NCI-H82 treated with DMSO at 0.1 percent for 48 hours (cell line): ENCODE results near the gene SLC17A4.
"Not testable (repeated sequence)": the region's sequence is repeated elsewhere in the genome, so short reads cannot be mapped to it uniquely, and the experiment has no call there.

Source experiments
- DNase-seq: peaks from one replicate; lab custom pipeline; 2025; ENCODE audit not compliant: unreplicated experiment; lab: John Stamatoyannopoulos, UW

SLC17A4 gene

GRCh38 chr6:25754535-25754934, at the start of gene SLC17A4:
Gene SLC17A4 (plus strand): TSS chr6:25754742. CDS start chr6:25761963, 7,221 bp downstream.
- DNase-seq, result no peak

GRCh38 chr6:25706314-25707014, 48.1 kb upstream of the SLC17A4 start:
- DNase-seq, result peak; percentile 7

- no peak for DNase-seq
These were observed 44.8 kb upstream of the SLC17A4 start for GRCh38 chr6:25709761-25710160.

- DNase-seq, result no peak
These were observed 44.3 kb upstream of the SLC17A4 start for GRCh38 chr6:25710287-25710686.

GRCh38 chr6:25713824-25714223, 40.7 kb upstream of the SLC17A4 start:
- no peak for DNase-seq

GRCh38 chr6:25714765-25715164, 39.8 kb upstream of the SLC17A4 start:
- peak; percentile 68 for DNase-seq

GRCh38 chr6:25715794-25716193, 38.7 kb upstream of the SLC17A4 start:
- DNase-seq, result no peak

- peak; percentile 10 for DNase-seq
These were observed 36.4 kb upstream of the SLC17A4 start for GRCh38 chr6:25717866-25718740.

- DNase-seq, result no peak
These were observed 28.2 kb upstream of the SLC17A4 start for GRCh38 chr6:25726122-25726911.

- no peak for DNase-seq
These were observed 27.5 kb upstream of the SLC17A4 start for GRCh38 chr6:25727028-25727427.

- no peak for DNase-seq
These were observed 23.6 kb upstream of the SLC17A4 start for GRCh38 chr6:25730907-25731306.

GRCh38 chr6:25731721-25732120, 22.8 kb upstream of the SLC17A4 start:
- no peak for DNase-seq

- DNase-seq, result no peak
These were observed 21.9 kb upstream of the SLC17A4 start for GRCh38 chr6:25732468-25733198.

- DNase-seq, result peak; percentile 19
These were observed 19.3 kb upstream of the SLC17A4 start for GRCh38 chr6:25735261-25735660.

- DNase-seq, result no peak
These were observed 10.7 kb upstream of the SLC17A4 start for GRCh38 chr6:25743868-25744267.

GRCh38 chr6:25745836-25746235, 8.7 kb upstream of the SLC17A4 start:
- DNase-seq, result no peak

- no peak for DNase-seq
These were observed 7.6 kb upstream of the SLC17A4 start for GRCh38 chr6:25746968-25747367.

- DNase-seq, result no peak
These were observed 7.1 kb upstream of the SLC17A4 start for GRCh38 chr6:25747477-25747876.

GRCh38 chr6:25748049-25748448, 6.5 kb upstream of the SLC17A4 start:
- DNase-seq, result no peak

GRCh38 chr6:25748601-25749517, 5.7 kb upstream of the SLC17A4 start:
- not testable (repeated sequence) for DNase-seq
